HG03095 (cell line): Measurements from ENCODE around the gene SGPP2.
"Not testable (repeated sequence)": the region's sequence is repeated elsewhere in the genome, so short reads cannot be mapped to it uniquely, and the experiment has no call there.

Experiments used
- ATAC-seq: cut with Tn5 transposase; IDR thresholded peaks from one replicate; pipeline ENCODE4 v1.9.1; 2021; ENCODE audit warnings: moderate library complexity; ENCODE audit not compliant: unreplicated experiment

SGPP2 gene

DNA sequence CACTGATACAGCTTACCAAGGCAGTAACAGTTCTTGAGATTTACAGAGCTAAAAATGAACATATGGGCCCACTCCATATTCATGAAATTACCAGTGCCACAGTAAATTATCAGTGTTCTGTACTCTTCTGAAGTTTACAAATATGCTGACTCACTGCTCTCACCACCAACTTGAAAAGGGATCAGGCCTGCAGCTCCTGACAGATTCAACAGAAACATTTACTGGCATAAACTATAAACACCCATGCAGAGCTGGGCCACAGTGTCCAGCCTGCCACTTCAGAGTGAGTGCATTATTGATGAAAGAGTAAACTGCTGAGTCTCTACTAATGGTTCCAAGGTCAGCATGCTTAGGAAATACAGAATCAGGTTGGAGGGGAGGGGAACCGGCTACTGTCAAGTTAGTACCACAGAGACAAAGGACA lies 148.4 kb downstream of the SGPP2 start:
- no peak for ATAC-seq

DNA sequence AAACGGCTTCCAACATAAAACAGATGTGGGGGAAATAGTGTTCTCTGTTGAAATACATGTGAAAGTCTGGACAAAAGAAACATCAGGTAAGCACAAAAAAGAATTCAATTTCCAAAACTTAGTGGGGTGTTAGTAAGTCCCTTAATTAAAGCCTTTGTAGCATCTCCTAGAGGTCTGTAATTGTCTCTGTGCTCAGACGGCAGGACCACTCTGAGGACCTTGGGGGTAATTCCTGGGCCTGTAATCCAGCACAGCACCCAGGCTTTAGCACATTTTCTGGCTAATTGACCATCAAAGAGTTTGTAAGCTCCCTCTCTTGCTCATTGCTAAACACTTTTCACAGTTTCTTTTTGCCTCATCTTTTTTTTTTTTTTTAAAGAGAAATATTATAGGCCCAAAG lies 151.3 kb downstream of the SGPP2 start:
- no peak for ATAC-seq

DNA sequence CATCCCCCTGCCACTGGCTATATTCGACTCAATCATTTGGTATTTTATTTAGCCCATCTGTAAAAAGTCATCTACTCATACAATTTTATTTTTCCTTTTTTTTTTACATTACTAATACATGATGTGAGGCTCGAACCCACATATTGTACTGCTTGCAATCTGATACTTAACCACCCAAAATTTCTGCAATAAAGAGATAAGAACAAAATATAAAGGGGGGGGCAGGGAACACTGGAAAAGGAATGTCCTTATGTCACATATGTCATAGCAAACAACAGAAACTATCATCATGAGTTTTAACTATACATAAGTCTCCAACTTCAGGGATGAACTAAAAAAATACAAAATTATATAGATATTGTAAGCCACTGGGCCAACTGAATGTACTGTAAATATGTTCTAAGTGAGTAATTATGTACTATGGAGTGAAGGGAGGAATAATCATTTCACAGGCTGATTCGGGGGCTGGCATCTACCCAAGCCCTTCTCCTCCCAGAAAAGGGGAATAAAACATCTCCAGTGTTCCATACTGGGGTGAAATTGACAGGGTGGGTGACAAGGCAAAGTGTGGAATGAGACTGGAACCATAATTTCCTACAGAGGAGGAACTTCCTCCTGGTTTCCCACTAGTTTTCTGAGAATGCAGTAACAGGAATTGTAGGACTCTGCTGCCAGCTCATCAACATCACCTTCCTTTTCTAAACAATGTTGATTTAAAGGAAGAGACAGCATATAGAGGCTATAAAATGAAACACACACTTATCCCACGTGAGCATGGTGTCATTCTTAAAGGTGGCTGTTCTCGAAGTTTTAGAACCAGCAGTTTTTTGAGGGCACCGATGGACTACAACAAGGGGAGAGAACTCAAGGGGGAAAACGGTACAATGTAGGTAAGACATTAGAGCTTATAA lies 152.1 kb downstream of the SGPP2 start:
- no peak for ATAC-seq

DNA sequence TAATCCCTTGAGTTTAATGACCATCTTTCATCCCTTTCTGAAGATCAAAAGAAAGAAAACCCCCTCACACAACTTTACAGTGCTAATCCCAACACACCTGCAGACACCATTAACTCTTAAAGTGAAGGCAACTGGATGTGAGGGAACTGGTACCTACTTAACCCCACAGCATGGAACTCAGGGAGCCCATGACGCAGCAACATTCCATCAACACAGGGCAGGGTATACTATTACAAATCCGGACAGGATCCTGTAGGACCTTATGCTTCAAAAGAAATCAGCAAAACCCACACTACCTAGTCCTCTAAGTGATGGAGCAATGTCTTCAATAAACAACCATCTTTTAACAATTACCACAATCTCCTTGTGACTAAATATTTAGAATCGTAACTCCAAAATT lies 153.0 kb downstream of the SGPP2 start:
- ATAC-seq: no peak

DNA sequence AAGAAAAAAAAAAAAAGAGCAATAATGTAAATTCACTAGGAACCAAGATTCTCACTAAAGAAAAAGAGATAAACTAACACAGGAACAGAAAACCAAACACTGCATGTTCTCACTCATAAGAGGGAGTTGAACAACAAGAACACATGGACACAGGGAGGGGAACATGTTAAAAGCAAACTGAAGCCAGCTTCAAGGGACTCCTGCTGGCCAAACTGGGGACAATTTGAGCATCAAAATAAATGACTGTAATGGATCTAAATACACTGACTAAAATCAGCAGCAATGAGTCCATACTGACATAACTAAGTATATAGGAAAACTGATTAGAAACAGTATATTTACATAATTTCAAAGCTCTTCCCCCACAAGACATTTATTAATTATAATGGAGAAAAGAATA lies 158.6 kb downstream of the SGPP2 start:
- no peak for ATAC-seq

DNA sequence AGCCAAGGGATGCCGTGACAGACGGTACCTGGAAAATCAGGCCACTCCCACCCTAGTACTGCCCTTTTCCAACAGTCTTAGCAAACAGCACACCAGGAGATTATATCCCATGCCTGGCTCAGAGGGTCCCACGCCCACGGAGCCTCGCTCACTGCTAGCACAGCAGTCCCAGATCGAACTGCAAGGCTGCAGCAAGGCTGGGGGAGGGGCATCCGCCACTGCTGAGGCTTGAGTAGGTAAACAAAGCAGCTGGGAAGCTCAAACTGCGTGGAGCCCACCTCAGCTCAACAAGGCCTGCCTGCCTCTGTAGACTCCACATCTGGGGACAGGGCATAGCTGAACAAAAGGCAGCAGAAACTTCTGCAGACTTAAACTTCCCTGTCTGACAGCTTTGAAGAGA lies 160.2 kb downstream of the SGPP2 start:
- not testable (repeated sequence) for ATAC-seq

DNA sequence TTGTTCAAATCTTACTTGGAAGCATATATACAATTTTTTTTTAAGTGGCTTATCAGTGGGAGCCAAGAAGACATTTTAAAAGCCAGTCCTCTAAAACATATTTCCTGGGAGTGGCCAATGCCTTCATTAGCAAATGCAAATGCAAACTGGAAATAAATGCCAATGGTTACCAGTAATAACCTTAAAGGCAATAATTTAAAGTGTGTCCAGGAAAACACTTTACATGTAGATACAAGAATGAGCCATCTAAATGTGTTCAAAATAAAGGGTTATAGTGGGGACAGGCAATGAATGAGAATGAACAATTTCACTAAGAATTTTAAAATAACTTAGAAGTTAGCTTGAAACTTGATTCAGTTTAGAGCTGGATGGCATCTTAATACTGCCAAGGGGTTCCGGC lies 167.3 kb downstream of the SGPP2 start:
- ATAC-seq: no peak

DNA sequence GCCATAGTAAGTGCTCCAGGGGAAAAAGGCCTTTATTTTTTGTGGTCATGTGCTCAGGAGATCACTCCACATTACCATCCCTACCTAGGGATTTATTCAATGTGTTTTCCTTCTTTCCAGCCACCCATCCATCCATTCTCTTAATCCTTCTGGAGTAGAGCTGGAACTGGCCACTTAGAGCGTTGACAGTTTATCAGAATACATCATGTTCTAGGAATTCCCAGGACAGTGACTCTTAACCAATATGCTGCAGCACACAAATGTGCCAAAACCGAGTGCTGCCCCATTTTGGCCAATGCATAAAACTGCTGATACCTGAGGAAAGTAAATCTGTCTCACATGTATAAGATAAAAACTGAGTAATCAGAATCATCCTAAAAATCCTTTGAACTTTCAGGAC lies 167.8 kb downstream of the SGPP2 start:
- no peak for ATAC-seq

DNA sequence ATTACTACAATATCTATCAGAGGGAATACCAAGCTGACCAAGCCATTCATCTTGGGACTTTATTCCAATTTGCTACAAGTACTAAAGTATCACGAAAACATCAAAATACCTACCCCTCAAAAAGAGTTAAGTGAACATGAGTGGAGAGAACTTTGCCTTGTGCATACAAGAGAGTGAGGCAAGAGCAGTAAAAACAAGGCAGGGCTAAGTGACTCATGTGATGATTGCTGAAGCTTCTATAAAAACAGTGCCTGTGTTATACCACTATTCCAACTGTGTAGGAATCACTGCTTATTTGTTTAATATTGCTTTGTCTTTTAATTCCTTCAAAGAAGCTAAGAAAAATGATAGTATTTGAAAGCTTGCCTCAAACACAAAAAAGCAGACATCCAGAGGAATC lies 170.3 kb downstream of the SGPP2 start:
- no peak for ATAC-seq

DNA sequence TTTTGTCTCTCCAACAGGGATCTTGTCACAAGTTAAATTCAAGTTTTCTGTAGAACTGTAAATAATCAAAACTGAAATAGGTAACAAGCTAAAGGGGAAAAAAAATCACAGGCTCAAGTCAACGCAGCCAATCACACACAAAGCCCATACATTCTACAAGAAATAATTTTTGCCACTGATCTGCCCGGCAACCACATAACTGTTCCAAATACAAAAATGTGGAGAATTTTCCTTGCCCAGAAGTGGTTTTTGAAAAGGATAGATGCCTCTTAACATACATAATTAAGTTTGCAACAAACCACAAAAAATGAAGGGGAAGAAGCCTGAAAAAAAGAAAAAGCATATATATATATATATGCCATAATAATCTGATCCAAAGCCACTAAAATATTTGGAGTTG lies 171.2 kb downstream of the SGPP2 start:
- ATAC-seq: no peak

DNA sequence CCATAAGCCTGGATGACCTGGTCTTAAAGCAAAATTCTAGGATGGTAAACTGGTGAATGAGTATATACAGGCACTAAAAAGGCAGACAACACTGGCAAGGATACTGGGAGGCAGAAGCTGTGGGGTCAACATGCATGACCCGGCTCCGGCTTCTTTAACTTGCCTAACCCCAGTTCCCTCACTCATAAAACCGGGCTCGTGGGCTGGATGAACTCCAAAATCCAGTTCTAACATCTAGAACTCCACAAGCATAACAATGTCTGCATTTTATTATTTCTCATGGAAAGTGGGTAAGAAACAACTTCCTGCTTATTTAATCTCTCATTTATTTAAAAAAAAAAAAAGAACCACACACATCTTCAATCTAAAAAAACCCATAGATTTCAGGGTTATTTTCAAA lies 174.3 kb downstream of the SGPP2 start:
- no peak for ATAC-seq

DNA sequence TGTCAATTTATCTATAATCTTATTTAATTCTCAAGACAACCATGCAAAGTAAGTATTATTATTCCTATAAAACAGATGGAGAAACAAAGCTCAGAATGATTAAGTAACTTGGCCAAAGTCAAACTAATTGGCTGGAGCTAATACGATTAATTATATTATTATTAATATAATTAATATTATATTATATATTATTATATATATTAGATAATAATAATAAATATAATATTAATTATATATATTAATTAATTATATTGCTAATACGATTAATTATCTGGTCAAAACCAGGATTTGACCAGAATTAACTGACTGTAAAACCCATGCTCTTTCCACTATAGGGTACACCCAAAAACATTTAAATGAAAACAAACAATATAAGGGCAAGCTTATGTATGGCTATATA lies 179.2 kb downstream of the SGPP2 start:
- ATAC-seq: no peak

DNA sequence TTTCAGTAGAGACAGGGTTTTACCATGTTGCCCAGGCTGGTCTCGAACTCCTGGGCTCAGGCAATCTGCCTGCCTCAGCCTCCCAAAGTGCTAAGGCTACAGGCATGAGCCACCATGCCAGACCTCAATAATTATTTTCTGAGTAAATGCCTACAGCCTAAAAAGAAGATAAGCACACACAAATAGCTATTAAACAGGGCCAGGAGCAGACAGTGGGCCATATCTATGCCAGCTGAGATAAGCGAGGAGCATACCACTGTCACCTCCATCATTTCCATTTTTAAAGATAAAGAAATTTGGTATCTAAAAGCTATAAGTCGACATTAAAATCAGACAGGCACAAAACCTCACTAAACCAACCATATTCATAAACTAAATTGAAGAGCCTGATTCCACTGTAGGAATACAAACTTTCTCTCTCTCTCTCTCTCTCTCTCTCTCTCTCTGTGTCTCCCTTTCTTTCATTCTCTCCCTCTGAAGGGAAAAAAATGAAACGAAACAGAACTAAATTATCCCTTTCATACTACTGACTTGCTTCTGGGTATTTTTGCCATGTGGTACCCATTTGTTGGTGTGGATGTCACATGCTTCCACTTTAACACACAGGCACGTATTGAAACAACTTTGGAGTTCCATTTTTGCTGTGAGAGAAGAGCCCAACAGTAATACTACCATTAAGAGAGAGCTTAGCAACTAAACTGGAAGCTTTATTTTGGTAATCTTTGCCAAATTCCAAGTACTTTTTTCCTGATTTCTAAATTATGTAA lies 180.6 kb downstream of the SGPP2 start:
- no peak for ATAC-seq

DNA sequence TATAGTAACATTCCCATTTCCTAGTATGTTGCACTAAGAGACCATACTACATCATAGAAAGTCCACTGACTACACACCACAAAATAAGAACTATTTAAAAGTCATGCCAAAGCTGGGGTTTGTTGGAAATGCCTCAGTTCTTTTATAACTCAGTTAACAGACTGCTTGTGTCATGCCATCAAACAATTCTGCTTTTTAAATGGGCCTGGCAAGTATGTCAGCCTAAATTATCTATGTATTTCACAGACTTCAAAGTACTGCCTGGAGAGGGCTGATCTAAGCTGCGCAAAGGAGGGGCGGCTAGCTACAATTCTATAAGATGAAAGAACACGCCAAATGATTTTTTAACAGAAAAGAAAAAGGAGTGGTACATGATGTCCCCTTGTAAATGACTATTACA lies 182.0 kb downstream of the SGPP2 start:
- no peak for ATAC-seq

DNA sequence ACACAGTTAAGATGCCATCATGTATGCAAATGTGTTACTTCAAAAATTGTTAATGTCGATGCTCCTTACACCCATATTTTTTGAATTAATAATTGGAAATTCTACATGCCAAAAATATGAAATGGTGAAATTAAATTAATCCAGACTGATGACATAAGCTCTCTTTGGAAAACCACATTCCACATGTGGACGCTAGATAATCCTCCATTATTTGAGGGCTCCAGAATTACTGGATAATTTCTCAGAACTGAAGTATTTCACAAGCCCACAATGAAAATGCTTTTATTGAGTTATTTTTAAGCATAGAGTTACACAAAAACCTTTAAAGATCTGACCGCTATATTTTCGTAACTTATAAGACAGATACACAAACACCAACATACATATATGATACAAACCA lies 183.7 kb downstream of the SGPP2 start:
- ATAC-seq: no peak

DNA sequence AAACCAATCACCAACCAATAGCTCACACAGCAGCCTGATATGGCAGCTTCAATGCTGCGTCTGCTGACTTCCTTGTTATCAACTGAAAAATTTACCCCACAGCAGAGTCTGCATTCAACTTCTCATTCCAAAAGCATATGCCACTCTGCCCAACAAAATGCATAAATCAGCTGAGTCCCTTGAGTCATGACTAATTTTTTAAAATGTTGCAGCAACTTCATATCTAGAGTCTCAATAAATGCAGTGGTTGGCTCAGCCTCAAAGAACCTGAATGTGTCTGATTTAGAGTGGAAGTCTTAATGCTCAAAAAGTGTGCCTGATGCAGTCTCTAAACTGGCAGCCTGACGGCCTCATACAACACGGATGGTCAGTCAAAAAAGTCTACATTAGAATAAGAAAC lies 185.0 kb downstream of the SGPP2 start:
- no peak for ATAC-seq
